ENCODE results near the gene HAPLN2. TPM values are rescaled to one million over a fixed set of nuclear protein-coding genes. Genes with fewer than 3 reads are reported as not detected.

HAPLN2 gene
- total RNA-seq, 1 donor from 2014 or later = 0.76 TPM

- H3K9me3 Mint-ChIP-seq = no peaks in the 10 kb centered on the region
- peak overlapping the region; percentile 54 for H3K4me3 Mint-ChIP-seq
- H3K27ac Mint-ChIP-seq = no peak overlapping the region
- H3K27me3 Mint-ChIP-seq (ENCODE audit: low read depth) = peaks cover 67% of the 10 kb centered on the region
- H3K36me3 Mint-ChIP-seq = no peaks in the 10 kb centered on the region
- TF ChIP-seq, protein P1, sequence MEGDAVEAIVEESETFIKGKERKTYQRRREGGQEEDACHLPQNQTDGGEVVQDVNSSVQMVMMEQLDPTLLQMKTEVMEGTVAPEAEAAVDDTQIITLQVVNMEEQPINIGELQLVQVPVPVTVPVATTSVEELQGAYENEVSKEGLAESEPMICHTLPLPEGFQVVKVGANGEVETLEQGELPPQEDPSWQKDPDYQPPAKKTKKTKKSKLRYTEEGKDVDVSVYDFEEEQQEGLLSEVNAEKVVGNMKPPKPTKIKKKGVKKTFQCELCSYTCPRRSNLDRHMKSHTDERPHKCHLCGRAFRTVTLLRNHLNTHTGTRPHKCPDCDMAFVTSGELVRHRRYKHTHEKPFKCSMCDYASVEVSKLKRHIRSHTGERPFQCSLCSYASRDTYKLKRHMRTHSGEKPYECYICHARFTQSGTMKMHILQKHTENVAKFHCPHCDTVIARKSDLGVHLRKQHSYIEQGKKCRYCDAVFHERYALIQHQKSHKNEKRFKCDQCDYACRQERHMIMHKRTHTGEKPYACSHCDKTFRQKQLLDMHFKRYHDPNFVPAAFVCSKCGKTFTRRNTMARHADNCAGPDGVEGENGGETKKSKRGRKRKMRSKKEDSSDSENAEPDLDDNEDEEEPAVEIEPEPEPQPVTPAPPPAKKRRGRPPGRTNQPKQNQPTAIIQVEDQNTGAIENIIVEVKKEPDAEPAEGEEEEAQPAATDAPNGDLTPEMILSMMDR (IDR thresholded peaks at IDR 0.05; ENCODE audit: unreplicated experiment) = peak; percentile 83
- DNase-seq (ENCODE audit: low spot score in 2 of 2, unreplicated experiment in 2 of 2) = peak; percentile 54 to 84
- peaks cover 35% of the 10 kb centered on the region for H3K4me1 Mint-ChIP-seq
These were observed 37.9 kb downstream of the HAPLN2 start for GRCh38 chr1:156656806-156657740.

- H3K9me3 Mint-ChIP-seq = no peaks in the 10 kb centered on the region
- TF ChIP-seq, protein P1 (IDR thresholded peaks at IDR 0.05; ENCODE audit: unreplicated experiment) = no peak
- H3K4me1 Mint-ChIP-seq = peaks cover 40% of the 10 kb centered on the region
- H3K27me3 Mint-ChIP-seq (ENCODE audit: low read depth) = peaks cover 64% of the 10 kb centered on the region
- peak overlapping the region; percentile 54 for H3K4me3 Mint-ChIP-seq
- H3K27ac Mint-ChIP-seq = no peak overlapping the region
- no peak for DNase-seq (ENCODE audit: low spot score in 2 of 2, unreplicated experiment in 2 of 2)
- H3K36me3 Mint-ChIP-seq = no peaks in the 10 kb centered on the region
These were observed 38.6 kb downstream of the HAPLN2 start for GRCh38 chr1:156657741-156658319.

DNA sequence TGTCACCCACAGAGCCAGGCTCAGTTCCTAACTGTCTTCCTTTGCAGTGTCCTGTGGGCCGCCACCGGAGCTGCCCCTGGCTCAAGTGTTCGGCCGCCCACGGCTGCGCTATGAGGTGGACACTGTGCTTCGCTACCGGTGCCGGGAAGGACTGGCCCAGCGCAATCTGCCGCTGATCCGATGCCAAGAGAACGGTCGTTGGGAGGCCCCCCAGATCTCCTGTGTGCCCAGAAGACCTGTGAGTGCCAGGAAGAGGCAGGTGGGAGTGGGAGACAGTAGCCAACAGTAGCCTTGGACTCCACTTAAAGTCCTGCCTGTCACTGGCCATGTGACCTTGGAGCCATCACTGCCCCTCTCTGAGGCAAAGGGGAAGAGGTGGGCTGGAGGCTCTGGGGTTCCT lies 39.3 kb downstream of the HAPLN2 start:
- no peaks in the 10 kb centered on the region for H3K9me3 Mint-ChIP-seq
- no peak overlapping the region for H3K27ac Mint-ChIP-seq
- TF ChIP-seq, protein P1 (IDR thresholded peaks at IDR 0.05; ENCODE audit: unreplicated experiment) = no peak
- H3K36me3 Mint-ChIP-seq = no peaks in the 10 kb centered on the region
- DNase-seq (ENCODE audit: low spot score in 2 of 2, unreplicated experiment in 2 of 2) = no peak
- no peak overlapping the region for H3K4me3 Mint-ChIP-seq
- H3K4me1 Mint-ChIP-seq = peaks cover 47% of the 10 kb centered on the region
- peaks cover 57% of the 10 kb centered on the region for H3K27me3 Mint-ChIP-seq (ENCODE audit: low read depth)

- Mint-ChIP-seq H3K36me3 (no peaks in the 10 kb centered on the region), H3K9me3 (no peaks in the 10 kb centered on the region), H3K4me1 (peaks cover 49% of the 10 kb centered on the region), H3K4me3 (no peak overlapping the region), H3K27ac (no peak overlapping the region), H3K27me3 (ENCODE audit: low read depth) (peaks cover 51% of the 10 kb centered on the region)
- no peak for DNase-seq (ENCODE audit: low spot score in 2 of 2, unreplicated experiment in 2 of 2)
- TF ChIP-seq, protein P1 (IDR thresholded peaks at IDR 0.05; ENCODE audit: unreplicated experiment) = no peak
These were observed 39.8 kb downstream of the HAPLN2 start for GRCh38 chr1:156658945-156659574.

GRCh38 chr1:156659661-156659987 lies 40.4 kb downstream of the HAPLN2 start:
- Mint-ChIP-seq H3K36me3 (no peaks in the 10 kb centered on the region), H3K9me3 (no peaks in the 10 kb centered on the region), H3K4me3 (peak overlapping the region; percentile 34), H3K27me3 (ENCODE audit: low read depth) (peaks cover 46% of the 10 kb centered on the region), H3K27ac (no peak overlapping the region), H3K4me1 (peaks cover 54% of the 10 kb centered on the region)
- TF ChIP-seq, protein P1 (IDR thresholded peaks at IDR 0.05; ENCODE audit: unreplicated experiment) = no peak
- no peak for DNase-seq (ENCODE audit: low spot score in 2 of 2, unreplicated experiment in 2 of 2)

Data from mesothelial cell of epicardium (in vitro differentiated cells).